HG03064 (cell line): ENCODE data around the gene EFCAB12.
"Not testable (repeated sequence)": the region's sequence is repeated elsewhere in the genome, so short reads cannot be mapped to it uniquely, and the experiment has no call there.

Experiments used
- ATAC-seq: cut with Tn5 transposase; IDR thresholded peaks from one replicate; pipeline ENCODE4 v1.9.1; 2021; ENCODE audit warnings: low read depth; ENCODE audit not compliant: unreplicated experiment

Gene EFCAB12

GRCh38 chr3:129421988-129422745 lies 6.3 kb downstream of the EFCAB12 start:
- ATAC-seq = no peak

DNA sequence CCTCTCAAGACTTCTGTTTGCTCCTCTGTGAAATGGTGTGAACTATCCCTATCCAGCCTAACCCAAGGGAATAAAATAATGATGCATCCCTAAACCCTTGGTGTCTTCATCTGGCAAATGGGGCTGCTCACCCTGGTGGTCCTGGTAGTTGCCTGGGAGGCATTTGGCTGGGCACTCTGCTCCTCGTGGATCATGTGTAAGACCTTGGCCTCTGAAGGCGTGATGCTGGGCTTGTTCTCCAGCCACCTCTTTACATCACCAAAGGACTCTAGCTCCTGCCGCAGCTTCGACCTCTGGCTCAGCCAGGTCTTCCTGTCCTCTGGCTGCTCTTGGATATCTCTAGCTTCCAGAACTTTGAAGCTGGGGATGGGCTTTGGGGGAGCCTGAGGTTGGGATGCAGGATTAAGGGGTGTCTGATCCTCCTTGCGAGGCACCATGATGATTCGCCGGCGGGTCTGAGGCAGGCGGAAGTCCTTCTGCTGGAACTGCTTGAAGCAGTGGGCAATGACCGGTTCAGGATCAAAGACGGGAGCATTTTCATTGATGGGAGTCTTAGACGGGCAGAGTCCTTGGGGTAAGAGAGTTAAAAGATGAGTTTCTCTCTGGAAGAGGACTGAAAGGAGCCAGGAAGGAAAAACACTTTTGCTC lies 7.1 kb downstream of the EFCAB12 start:
- no peak for ATAC-seq

DNA sequence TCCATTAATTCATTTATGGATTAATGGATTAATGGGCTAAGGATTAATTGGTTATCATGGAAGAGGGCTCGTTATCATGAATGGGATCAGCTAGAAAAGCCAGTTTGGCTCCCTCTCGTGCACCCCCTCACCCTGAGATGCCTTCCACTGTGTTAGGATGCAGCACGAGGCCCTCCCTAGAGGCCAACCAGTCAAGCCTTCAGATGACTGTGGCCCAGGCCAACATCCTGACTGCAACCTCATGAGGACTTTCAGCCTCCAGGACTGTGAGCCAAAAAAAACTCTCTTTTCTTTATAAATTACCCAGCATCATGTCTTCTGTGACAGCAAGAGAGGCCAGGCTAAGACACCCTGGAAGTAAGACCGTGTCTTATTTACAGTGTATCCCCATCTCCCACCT lies 9.0 kb downstream of the EFCAB12 start:
- ATAC-seq = no peak

- no peak for ATAC-seq
Measured at GRCh38 chr3:129418041-129418973, 10.1 kb downstream of the EFCAB12 start.

DNA sequence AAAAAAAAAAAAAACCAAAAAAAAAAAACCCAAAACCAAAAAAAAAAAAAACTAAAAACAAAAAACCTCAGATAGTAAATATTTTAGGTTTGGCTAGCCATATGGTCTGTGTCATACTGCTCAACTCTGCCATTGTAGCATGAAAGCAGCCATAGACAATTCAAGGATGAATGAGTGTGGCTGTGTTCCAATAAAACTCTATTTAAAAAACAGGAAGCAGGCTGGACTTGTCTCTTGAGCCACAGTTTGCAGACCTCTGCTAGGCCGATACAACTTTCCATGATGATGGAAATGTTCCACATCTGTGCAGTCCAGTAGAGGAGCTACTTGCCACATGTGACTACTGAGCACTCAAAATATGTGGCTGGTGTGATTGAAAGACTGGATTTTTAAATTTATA lies 11.1 kb downstream of the EFCAB12 start:
- no peak for ATAC-seq

- ATAC-seq = no peak
Measured at GRCh38 chr3:129416415-129416814, 12.0 kb downstream of the EFCAB12 start.

- no peak for ATAC-seq
Measured at GRCh38 chr3:129415830-129416229, 12.6 kb downstream of the EFCAB12 start.

GRCh38 chr3:129415378-129415777 lies 13.1 kb downstream of the EFCAB12 start:
- no peak for ATAC-seq

GRCh38 chr3:129413687-129414506 lies 14.5 kb downstream of the EFCAB12 start:
- peak; percentile 77 for ATAC-seq

- not testable (repeated sequence) for ATAC-seq
Measured at GRCh38 chr3:129413238-129413637, 15.2 kb downstream of the EFCAB12 start.

DNA sequence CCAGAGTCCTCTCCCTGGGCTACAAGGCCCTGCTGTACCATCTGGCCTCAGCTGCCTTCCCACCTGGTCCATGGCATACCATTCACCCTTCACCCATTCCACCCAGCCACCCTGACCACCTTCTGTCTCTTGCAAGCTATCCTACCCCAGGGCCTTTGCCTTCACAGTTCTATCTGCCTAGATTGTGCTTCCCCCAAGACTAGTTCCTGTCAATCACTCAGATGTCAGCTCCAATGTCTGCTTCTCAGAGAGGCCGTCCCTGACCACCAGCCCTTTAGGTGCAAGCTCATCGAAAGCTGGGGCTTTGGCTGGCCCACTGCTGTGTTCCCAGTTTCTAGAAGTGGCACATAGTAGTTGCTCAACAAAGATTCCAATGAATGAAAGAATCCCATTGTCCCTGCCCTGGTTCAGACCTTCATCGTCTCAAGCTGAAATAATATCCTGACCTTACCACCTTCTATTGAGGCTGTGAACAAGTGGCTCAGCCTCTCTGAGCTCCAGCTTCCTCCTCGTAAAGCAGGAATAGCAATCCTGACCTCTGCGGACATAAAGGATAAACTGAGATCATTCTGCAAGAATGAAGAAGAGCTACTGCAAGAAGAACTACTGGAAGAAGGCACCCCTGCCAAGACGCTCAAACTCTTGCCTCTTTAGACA lies 15.8 kb downstream of the EFCAB12 start:
- no peak for ATAC-seq

- no peak for ATAC-seq
Measured at GRCh38 chr3:129410971-129411370, 17.5 kb downstream of the EFCAB12 start.

DNA sequence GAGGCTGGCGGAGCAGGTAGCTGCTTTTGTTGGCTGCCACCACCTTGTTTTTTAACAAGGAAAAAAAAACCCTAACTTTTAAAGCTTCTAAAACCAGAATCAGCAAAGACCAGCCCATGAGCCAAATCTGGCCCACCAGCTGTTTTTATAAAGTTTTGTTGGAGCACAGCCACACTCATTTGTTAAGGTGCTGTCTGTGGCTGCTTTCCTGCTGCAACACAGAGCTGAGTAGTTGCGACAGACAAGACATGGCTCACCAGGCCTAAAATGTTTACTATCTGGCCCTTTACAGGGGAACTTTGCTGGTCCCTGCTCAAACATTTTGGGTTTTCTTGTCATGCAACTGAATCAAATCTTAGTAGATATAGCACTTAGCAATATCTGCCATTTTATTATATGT lies 18.9 kb downstream of the EFCAB12 start:
- no peak for ATAC-seq

DNA sequence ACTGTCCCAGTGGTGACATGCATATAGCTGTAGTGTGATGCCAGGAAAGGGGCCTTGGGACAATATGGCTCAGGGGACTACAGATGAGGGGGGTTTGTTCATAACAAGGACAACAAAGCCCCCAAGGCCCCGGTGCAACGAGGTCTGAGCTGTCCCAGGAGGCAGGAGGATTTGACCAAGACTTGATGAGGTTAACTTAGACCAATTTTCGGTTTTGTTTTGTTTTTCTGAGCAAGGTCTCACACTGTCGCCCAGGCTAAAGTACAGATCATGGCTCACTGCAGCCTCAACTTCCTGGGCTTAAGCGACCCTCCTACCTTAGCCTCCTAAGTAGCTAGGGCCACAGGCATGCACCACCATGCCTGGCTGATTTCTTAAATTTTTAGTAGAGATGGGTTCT lies 23.8 kb downstream of the EFCAB12 start:
- ATAC-seq = no peak

DNA sequence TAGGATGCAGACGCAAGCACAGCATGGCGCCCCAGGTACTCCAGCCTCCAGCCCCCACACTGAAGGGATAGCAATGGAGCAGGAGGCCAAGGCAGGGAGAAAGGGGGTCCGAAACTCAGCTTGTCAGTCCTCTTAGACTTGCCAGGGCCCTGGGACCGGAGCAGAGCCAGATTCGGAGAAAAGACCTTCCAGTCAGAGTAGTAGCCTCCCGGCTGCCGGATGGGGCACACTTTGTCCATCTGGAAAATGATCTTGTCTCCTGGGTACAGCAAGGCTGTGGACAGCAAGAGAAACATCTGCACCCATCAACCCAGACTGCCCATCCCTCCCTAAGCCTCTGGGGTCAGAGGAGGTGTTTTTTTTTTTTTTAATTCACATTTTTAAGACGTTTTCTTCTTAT lies 24.3 kb downstream of the EFCAB12 start:
- ATAC-seq = no peak

DNA sequence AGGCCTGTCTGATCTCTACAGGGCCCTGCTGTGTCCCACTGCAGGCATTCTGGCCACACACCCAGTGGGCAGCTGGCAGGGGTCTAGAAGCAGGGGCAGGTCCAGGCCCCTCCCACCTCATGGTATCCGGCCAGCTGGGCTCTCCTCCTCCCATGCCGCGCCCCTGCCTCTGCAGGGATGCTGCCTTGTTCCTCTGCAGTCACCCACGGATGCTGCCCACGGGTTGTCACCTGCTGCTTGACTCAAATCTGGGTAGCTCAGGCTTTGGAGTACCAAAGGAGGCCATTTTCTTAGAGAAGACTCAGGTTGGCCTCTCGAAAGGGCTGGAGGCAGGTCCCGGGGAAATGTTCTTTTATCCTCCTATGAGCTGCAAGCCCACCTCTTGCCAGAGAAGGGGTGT lies 25.0 kb downstream of the EFCAB12 start:
- ATAC-seq = no peak

DNA sequence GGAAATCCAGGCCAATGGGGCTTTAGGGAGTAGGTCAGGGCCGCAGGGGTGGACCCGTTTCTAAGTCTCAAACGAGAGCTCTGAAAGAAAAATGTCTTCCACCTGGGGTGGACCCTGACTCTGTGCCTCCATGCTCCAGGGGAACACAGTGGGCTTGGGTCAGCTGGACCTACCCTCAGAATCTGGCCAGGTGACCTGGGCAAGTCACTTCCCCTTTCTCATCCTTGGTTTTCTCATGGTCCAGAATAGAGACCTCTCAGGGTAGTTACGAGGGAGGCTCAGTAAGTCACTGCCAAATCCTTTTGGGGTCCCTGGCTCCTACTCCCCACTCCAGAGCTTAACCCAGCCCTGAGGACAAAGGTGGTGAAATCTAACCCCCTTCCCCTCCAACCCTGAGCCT lies 25.8 kb downstream of the EFCAB12 start:
- ATAC-seq = no peak

- ATAC-seq = no peak
Measured at GRCh38 chr3:129402210-129402609, 26.2 kb downstream of the EFCAB12 start.

GRCh38 chr3:129399895-129400357 lies 28.5 kb downstream of the EFCAB12 start:
- ATAC-seq = no peak
